K562 (cell line): ENCODE results near the gene CLDN15. TPM values are rescaled to one million over a fixed set of nuclear protein-coding genes. Genes with fewer than 3 reads are reported as not detected.

ENCODE experiments used
- CTCFL ChIP-seq: IDR thresholded peaks from 2 replicates; pipeline ENCODE4 v1.6.1; 2011; ENCODE audit warnings: borderline replicate concordance, low read depth, mild to moderate bottlenecking, moderate library complexity, low read length; ENCODE audit not compliant: insufficient read depth, poor library complexity, severe bottlenecking
- FOXA3 ChIP-seq, 2 experiments: fragments of 450-650 bp in 1 of 2; sonication (generic) in 1 of 2; formaldehyde crosslinking; IDR thresholded peaks in 1 of 2; conservative IDR thresholded peaks in 1 of 2; 2 replicates each; pipeline versions ENCODE4 v1.4.0 to v1.8.0; 2020 to 2022; ENCODE audit warnings: mild to moderate bottlenecking in 2 of 2, missing genetic modification reagents in 1 of 2
- IRF2 ChIP-seq: sonication (generic); formaldehyde crosslinking; IDR thresholded peaks from 2 replicates; pipeline ENCODE4 v1.8.1; 2022; ENCODE audit warnings: mild to moderate bottlenecking, missing genetic modification reagents
- PHB ChIP-seq: fragments of 250-450 bp; sonication (Bioruptor Pico); IDR thresholded peaks from 2 replicates; pipeline ENCODE4 v1.5.0; 2021
- PML ChIP-seq: IDR thresholded peaks from 2 replicates; pipeline ENCODE4 v1.6.1; 2012; ENCODE audit warnings: low read length, inconsistent platforms
- POLR3A ChIP-seq: IDR thresholded peaks from 2 replicates; pipeline ENCODE4 v1.6.1; 2011; ENCODE audit warnings: borderline replicate concordance, mild to moderate bottlenecking, moderate library complexity; ENCODE audit not compliant: insufficient read length, insufficient read depth; ENCODE audit errors: extremely low read depth
- RFX1 ChIP-seq: fragments of 450-650 bp; IDR thresholded peaks from 2 replicates; pipeline ENCODE4 v1.6.1; 2016; ENCODE audit warnings: mild to moderate bottlenecking, moderate library complexity
- SFPQ ChIP-seq: fragments of 200-400 bp; formaldehyde crosslinking; IDR thresholded peaks from 2 replicates; pipeline ENCODE4 v1.6.1; 2017; ENCODE audit warnings: mild to moderate bottlenecking, low read depth, low read length, moderate library complexity
- SIN3B ChIP-seq: fragments of 450-650 bp; IDR thresholded peaks from 2 replicates; pipeline ENCODE4 v1.6.1; 2017; ENCODE audit warnings: low read depth, mild to moderate bottlenecking, moderate library complexity
- SRSF1 ChIP-seq: fragments of 200-400 bp; formaldehyde crosslinking; IDR thresholded peaks from 2 replicates; pipeline ENCODE4 v1.6.1; 2017; ENCODE audit warnings: mild to moderate bottlenecking, low read depth, low read length, moderate library complexity
- TAF15 ChIP-seq: fragments of 200-400 bp; formaldehyde crosslinking; IDR thresholded peaks from 2 replicates; pipeline ENCODE4 v1.6.1; 2017; ENCODE audit warnings: mild to moderate bottlenecking, low read depth, low read length, moderate library complexity
- TFAP4 ChIP-seq: sonication (generic); formaldehyde crosslinking; IDR thresholded peaks from 2 replicates; pipeline ENCODE4 v1.8.0; 2022; ENCODE audit warnings: missing genetic modification reagents, mild to moderate bottlenecking, moderate library complexity, borderline replicate concordance
- ZFP91 ChIP-seq: sonication (generic); formaldehyde crosslinking; IDR thresholded peaks from 2 replicates; pipeline ENCODE4 v1.8.0; 2022; ENCODE audit warnings: mild to moderate bottlenecking, missing genetic modification reagents
- ZNF121 ChIP-seq: sonication (generic); formaldehyde crosslinking; conservative IDR thresholded peaks from 2 replicates; pipeline ENCODE4 v1.8.0; 2022; ENCODE audit warnings: missing genetic modification reagents
- ZNF217 ChIP-seq: sonication (generic); formaldehyde crosslinking; IDR thresholded peaks from 2 replicates; pipeline ENCODE4 v1.8.0; 2022; ENCODE audit warnings: mild to moderate bottlenecking, missing genetic modification reagents
- ZNF224 ChIP-seq: sonication (generic); formaldehyde crosslinking; IDR thresholded peaks from 2 replicates; pipeline ENCODE4 v1.8.0; 2022; ENCODE audit warnings: mild to moderate bottlenecking, missing genetic modification reagents
- ZNF408 ChIP-seq: fragments of 250-450 bp; sonication (Bioruptor Pico); IDR thresholded peaks from 2 replicates; pipeline ENCODE4 v1.4.0; 2020; ENCODE audit warnings: low read depth, mild to moderate bottlenecking, moderate library complexity
- ZNF431 ChIP-seq: sonication (generic); formaldehyde crosslinking; IDR thresholded peaks from 2 replicates; pipeline ENCODE4 v1.8.0; 2022; ENCODE audit warnings: mild to moderate bottlenecking, missing genetic modification reagents
- ZNF57 ChIP-seq: fragments of 450-650 bp; formaldehyde crosslinking; IDR thresholded peaks from 2 replicates; pipeline ENCODE4 v1.4.0; 2020; ENCODE audit warnings: mild to moderate bottlenecking, moderate library complexity
- ZNF707 ChIP-seq: fragments of 250-450 bp; sonication (Bioruptor Pico); conservative IDR thresholded peaks from 2 replicates; pipeline ENCODE4 v1.8.0; 2022; ENCODE audit warnings: inconsistent platforms, mild to moderate bottlenecking, moderate library complexity
- ZNF79 ChIP-seq: fragments of 250-450 bp; sonication (Bioruptor Pico); IDR thresholded peaks from 2 replicates; pipeline ENCODE4 v1.4.0; 2020; ENCODE audit warnings: low read depth, mild to moderate bottlenecking, moderate library complexity
- ZSCAN29 ChIP-seq: fragments of 450-650 bp; IDR thresholded peaks from 2 replicates; pipeline ENCODE4 v1.6.1; 2017
- polyA plus RNA-seq, 8 experiments: library from polyadenylated mRNA; depleted of rRNA in 4 of 8; stranded (reverse) in 5 of 8; unstranded in 3 of 8; fragments of >200 nt; fragmentation: Nextera tagmentation in 2 of 8; fragmentation: Illumina TruSeq in 1 of 8; extraction: Ambion mirVana in 2 of 8; extraction: Trizol in 1 of 8; gene quantifications; 2 replicates each; pipeline versions ENCODE4 v1.2.1 to v1.2.3, GENCODE V29; 2011 to 2014; ENCODE audit warnings: inconsistent platforms in 1 of 8, missing spikeins in 1 of 8
- total RNA-seq, 7 experiments: library from RNA; depleted of rRNA in 6 of 7; stranded (reverse); fragments of >200 nt in 6 of 7; fragmentation: Illumina TruSeq in 2 of 7; extraction: Trizol in 2 of 7; gene quantifications; 2 replicates each; pipeline versions ENCODE4 v1.2.1 to v1.2.3, GENCODE V29; 2011 to 2021; ENCODE audit warnings: low replicate concordance in 1 of 7

The CLDN15 gene
- total and polyA plus RNA-seq, 9 of the 15 experiments (the other 6 are each of a cell fraction or from before 2014, with no cell fraction given): 0.32 to 14.5 (median 7.4) TPM

GRCh38 chr7:101217388-101218235, 20.0 kb downstream of the CLDN15 start, which contains the start of the genes PLOD3 and ZNHIT1 (continued):
- peak; percentile 86 for TF ChIP-seq TFAP4 (CRISPR knock-in tag)
- no peak for TF ChIP-seq POLR3A
- TF ChIP-seq RFX1: peak; percentile 98
- no peak for TF ChIP-seq TAF15
- TF ChIP-seq ZNF224 (CRISPR knock-in tag): no peak
- no peak for TF ChIP-seq IRF2 (CRISPR knock-in tag)
- no peak for TF ChIP-seq SFPQ
- peak; percentile 80; the same call in 1 of the 2 replicates for TF ChIP-seq PHB (CRISPR knock-in tag)
- no peak for TF ChIP-seq SIN3B
- TF ChIP-seq ZNF121 (CRISPR knock-in tag): no peak
- TF ChIP-seq ZFP91 (CRISPR knock-in tag): no peak; the same call in 1 of the 2 replicates
- TF ChIP-seq FOXA3 (CRISPR knock-in tag; conservative IDR thresholded peaks at IDR 0.05 in 1 of 2, IDR thresholded peaks at IDR 0.05 in 1 of 2): no peak; a peak in 1 of 4 replicates
- no peak; the same call in 1 of the 2 replicates for TF ChIP-seq PML
- TF ChIP-seq ZSCAN29: no peak
- no peak for TF ChIP-seq ZNF57 (CRISPR knock-in tag)
- TF ChIP-seq SRSF1: no peak
- no peak for TF ChIP-seq ZNF79 (CRISPR knock-in tag)
- peak; percentile 63 for TF ChIP-seq CTCFL
- TF ChIP-seq ZNF217 (CRISPR knock-in tag): no peak
- TF ChIP-seq ZNF431 (CRISPR knock-in tag): no peak
- TF ChIP-seq ZNF408: no peak
- no peak for TF ChIP-seq ZNF707 (CRISPR knock-in tag)
